Measurements from ENCODE around the gene SLC17A6.

Gene SLC17A6

DNA sequence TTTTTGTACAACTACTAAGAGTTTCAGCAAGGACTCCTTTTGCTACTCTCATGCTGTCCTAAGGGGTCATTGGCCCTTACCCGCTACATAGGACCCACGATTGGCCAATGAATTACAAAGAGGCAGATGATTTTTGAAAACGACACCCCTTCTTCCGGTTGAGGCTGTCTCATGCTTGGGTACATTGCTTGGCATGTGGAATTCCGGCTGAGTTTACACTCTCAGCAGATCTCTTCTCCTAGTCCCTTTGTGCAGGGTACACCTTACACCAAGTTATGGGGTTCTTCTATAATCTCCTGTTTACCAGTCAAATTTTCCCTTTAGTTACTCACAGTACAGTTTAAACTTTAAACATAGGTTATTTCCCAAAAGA, 52.1 kb downstream of the SLC17A6 start:
- DNase-seq: no peak

DNA sequence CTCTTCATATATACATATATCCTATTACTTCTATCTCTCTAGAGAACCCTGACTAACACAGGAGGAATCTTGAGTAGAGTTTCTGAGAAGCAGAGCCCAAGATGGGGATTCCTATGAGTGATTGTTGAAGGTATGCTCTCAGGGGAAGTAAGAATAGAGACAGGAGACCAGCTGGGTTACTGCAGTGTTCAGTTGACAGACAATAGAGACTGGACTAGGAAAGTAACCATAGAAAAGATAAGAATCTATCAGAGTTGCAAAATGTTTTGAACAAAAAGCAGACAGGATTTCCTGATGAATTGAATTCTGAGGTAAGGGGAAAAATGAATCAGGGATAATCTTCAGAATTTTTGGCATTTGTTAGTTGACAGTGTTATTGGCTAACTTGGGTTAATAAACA, 54.4 kb downstream of the SLC17A6 start:
- no peak for DNase-seq

DNA sequence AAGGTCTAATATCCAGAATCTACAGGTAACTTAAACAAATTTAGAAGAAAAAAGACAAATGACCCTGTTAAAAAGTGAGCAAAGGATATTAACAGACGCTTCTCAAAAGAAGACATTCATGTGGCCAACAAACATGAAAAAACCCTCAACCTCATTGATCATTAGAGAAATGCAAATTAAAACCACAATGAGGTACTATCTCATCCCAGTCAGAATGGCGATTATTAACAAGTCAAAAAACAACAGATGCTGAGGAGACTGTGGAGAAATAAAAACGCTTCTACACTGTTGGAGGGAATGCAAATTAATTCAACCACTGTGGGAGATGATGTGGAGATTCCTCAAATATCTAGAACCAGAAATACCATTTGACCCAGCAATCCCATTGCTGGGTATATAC, 67.2 kb downstream of the SLC17A6 start:
- no peak for DNase-seq

DNA sequence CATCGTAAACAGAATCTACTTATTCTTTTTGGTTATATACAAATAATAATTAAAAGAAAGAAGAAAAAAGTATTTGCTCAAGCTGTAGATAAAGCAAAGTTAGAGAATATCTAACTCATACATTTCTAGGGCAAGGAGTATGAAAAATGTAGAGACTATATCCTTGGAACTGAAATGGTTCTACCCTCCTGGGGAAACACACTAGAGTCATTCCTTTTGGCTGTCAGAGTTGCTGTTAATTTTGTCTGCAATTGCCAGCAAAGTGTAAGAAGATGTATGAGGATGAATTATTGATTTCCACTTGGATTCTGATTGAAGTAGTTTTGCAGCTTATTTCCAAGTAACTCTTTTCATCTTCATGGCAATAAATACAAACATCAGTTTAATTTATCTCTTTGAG, 69.1 kb downstream of the SLC17A6 start:
- DNase-seq: no peak

DNA sequence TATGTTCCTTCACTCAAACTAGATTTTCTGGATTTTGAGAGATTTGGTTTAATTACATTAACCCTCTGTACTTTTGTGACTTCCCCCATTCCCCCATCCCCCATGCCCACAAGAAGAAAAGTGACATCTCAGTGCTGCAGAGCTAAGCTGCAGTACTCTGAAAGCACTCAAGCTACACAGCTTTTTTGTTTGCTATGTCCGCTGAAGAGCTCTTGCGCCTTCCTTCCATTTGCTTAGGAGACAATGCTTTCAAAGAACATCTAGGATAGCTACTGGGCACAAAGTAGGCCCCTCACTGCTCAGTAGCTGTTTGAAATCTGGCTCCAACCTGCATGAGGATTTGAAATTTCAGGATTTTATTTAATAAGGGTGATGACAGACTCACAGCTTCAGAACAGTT, 69.7 kb downstream of the SLC17A6 start:
- peak; percentile 72 for DNase-seq

DNA sequence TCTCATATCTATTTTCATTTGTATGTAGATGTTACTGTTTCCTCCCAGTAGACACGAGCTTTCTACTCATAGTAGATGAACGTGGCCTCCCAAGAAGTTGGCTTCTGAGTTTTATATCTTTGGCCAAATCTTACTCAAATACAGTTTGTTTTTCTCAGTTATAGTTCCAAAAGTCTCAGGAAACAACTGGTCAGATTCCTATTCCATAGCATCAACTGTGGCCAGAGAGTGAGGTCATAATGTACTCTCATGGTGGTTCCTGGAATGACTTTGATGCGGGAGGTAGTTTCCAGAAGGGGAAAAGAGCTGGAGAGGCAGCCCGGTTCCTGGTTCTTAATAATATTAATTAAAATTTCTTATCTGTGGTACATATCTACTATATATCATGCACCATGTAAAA, 77.3 kb downstream of the SLC17A6 start:
- DNase-seq: no peak

DNA sequence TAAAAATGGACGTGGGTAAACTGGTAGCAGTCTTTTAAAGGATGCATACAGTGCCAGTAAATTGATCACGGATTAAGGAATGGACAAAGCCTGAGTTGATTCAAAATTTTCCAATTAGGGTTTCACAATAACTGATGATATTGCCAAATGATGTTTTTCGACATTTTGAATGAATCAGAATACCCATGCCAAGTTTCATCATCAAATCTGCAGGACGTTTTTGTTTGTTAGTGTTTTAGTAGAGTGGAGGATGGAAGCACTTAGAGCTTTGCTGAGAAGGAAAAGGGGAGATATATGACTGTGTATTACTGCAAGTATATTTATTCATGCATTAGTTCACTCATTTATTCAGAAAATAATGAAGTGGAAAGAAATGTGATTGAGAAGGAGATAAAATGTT, 78.3 kb downstream of the SLC17A6 start:
- DNase-seq: no peak

DNA sequence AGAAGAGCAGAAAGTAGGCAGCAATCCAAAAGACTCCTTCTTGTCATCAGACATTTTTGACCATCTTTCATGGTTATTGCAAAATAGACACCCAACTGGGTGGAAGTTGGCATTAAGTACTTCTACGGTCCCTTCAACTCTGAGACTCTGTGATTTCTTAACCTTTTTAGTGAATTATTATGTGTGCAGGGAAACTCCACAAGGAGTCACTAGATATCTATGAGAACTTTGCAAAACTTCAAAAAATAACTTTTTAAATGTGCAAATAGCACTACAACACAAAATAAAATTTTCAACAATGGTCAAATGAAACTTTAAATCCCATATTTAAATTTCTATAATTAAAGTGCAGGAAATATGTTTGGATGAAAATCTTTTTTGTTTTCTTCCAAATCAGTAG, 88.7 kb downstream of the SLC17A6 start:
- DNase-seq: no peak
